SK-N-SH treated with all-trans-retinoic acid at 6 μM for 48 hours (cell line): ENCODE measurements around the gene CASS4.

Experiments
- ATAC-seq: fragments of 200-7000 bp; cut with Tn5 transposase; 3 replicates; pipeline ENCODE4 v1.9.1; 2020; ENCODE audit warnings: mild to moderate bottlenecking, moderate library complexity
- ARNTL ChIP-seq: fragments of 450-650 bp; formaldehyde crosslinking; IDR thresholded peaks from 2 replicates; pipeline ENCODE4 v1.5.0; 2020; ENCODE audit warnings: low read depth, mild to moderate bottlenecking, moderate library complexity, borderline replicate concordance
- BACH2 ChIP-seq: fragments of 250-450 bp; sonication (Bioruptor Pico); IDR thresholded peaks from 2 replicates; pipeline ENCODE4 v1.9.0; 2021; ENCODE audit warnings: mild to moderate bottlenecking, borderline replicate concordance
- CSDC2 ChIP-seq: fragments of 250-450 bp; sonication (Bioruptor Pico); IDR thresholded peaks from 2 replicates; pipeline ENCODE4 v1.5.0; 2020; ENCODE audit warnings: mild to moderate bottlenecking, moderate library complexity
- GLIS3 ChIP-seq: fragments of 250-450 bp; sonication (Bioruptor Pico); IDR thresholded peaks from 2 replicates; pipeline ENCODE4 v1.5.0; 2020; ENCODE audit warnings: mild to moderate bottlenecking, moderate library complexity
- ISL1 ChIP-seq: fragments of 250-450 bp; sonication (Bioruptor Pico); IDR thresholded peaks from 2 replicates; pipeline ENCODE4 v2.1.2; 2022; ENCODE audit warnings: mild to moderate bottlenecking, moderate library complexity
- OSR1 ChIP-seq: fragments of 250-450 bp; sonication (Bioruptor Pico); IDR thresholded peaks from 2 replicates; pipeline ENCODE4 v1.8.0; 2022; ENCODE audit warnings: moderate library complexity, mild to moderate bottlenecking, inconsistent platforms
- PATZ1 ChIP-seq: fragments of 250-450 bp; sonication (Bioruptor Pico); IDR thresholded peaks from 2 replicates; pipeline ENCODE4 v1.8.0; 2020; ENCODE audit warnings: mild to moderate bottlenecking, moderate library complexity, borderline replicate concordance
- POU6F1 ChIP-seq: fragments of 250-450 bp; sonication (Bioruptor Pico); IDR thresholded peaks from 2 replicates; pipeline ENCODE4 v1.8.0; 2021; ENCODE audit warnings: low read depth, mild to moderate bottlenecking, moderate library complexity, borderline replicate concordance
- PPARA ChIP-seq: fragments of 250-450 bp; sonication (Bioruptor Pico); IDR thresholded peaks from 2 replicates; pipeline ENCODE4 v1.5.0; 2020; ENCODE audit warnings: mild to moderate bottlenecking, borderline replicate concordance
- TOX ChIP-seq: fragments of 250-450 bp; sonication (Bioruptor Pico); IDR thresholded peaks from 2 replicates; pipeline ENCODE4 v1.8.0; 2021; ENCODE audit warnings: mild to moderate bottlenecking, moderate library complexity, borderline replicate concordance
- ZFP3 ChIP-seq: fragments of 250-450 bp; sonication (Bioruptor Pico); IDR thresholded peaks from 2 replicates; pipeline ENCODE4 v1.5.0; 2020; ENCODE audit warnings: mild to moderate bottlenecking, moderate library complexity
- ZFP30 ChIP-seq: fragments of 450-650 bp; formaldehyde crosslinking; IDR thresholded peaks from 2 replicates; pipeline ENCODE4 v1.5.0; 2022; ENCODE audit warnings: mild to moderate bottlenecking, moderate library complexity
- ZNF565 ChIP-seq: fragments of 450-650 bp; formaldehyde crosslinking; conservative IDR thresholded peaks from 2 replicates; pipeline ENCODE4 v1.5.0; 2020; ENCODE audit warnings: low read depth, mild to moderate bottlenecking, moderate library complexity

CASS4 gene

GRCh38 chr20:56501116-56501515, 89.1 kb downstream of the CASS4 start:
- TF ChIP-seq PPARA (CRISPR knock-in tag) (no peak), BACH2 (no peak), POU6F1 (CRISPR knock-in tag) (no peak)
- TF ChIP-seq, all 23 proteins: peak for 0
- ATAC-seq, result no peak

- TF ChIP-seq POU6F1 (CRISPR knock-in tag), result no peak
- TF ChIP-seq OSR1 (CRISPR knock-in tag), result no peak
- TF ChIP-seq BACH2, result no peak
- TF ChIP-seq GLIS3 (CRISPR knock-in tag), result no peak
- ATAC-seq, result no peak
Measured at GRCh38 chr20:56503916-56504315, 91.9 kb downstream of the CASS4 start.

GRCh38 chr20:56504373-56505005, 92.4 kb downstream of the CASS4 start:
- no peak for TF ChIP-seq CSDC2 (CRISPR knock-in tag)
- TF ChIP-seq TOX (CRISPR knock-in tag), result no peak
- TF ChIP-seq PATZ1 (CRISPR knock-in tag), result no peak
- no peak for TF ChIP-seq ZFP30
- TF ChIP-seq ZFP3 (CRISPR knock-in tag), result no peak
- no peak for TF ChIP-seq ISL1 (CRISPR knock-in tag)
- peak; percentile 72; the same call in 2 of the 3 replicates for ATAC-seq

- no peak for ATAC-seq
- TF ChIP-seq ARNTL, result no peak
- no peak for TF ChIP-seq ZFP30
- no peak for TF ChIP-seq ZNF565 (CRISPR knock-in tag)
Measured at GRCh38 chr20:56506103-56506502, 94.0 kb downstream of the CASS4 start.
